Common myeloid progenitor, CD34-positive (primary cell): ENCODE results near the gene SFXN5.
"Not testable (repeated sequence)": the region's sequence is repeated elsewhere in the genome, so short reads cannot be mapped to it uniquely, and the experiment has no call there.

Experiments used
- CTCF ChIA-PET: fragments of 350-600 bp; sonication (Branson Sonifier 250); formaldehyde crosslinking; loops from one replicate; lab custom pipeline; 2021; ENCODE audit warnings: antibody characterized with exemption; lab: Charles Lee
- POLR2A ChIA-PET: fragments of 350-600 bp; sonication (Branson Sonifier 250); formaldehyde crosslinking; loops from one replicate; lab custom pipeline; 2021; ENCODE audit warnings: antibody characterized with exemption; lab: Charles Lee
- DNase-seq, 3 donors: peaks; one replicate each; pipeline versions ENCODE4 v3.0.0 to v3.0.0-alpha.2; 2013
- H3K27ac ChIP-seq, 2 experiments: 1 replicate in 1 of 2; 2 replicates in 1 of 2; pipeline ENCODE4 v1.7.0; 2013; ENCODE audit warnings: inconsistent platforms in 2 of 2, low read length in 2 of 2, mild to moderate bottlenecking in 2 of 2, low read depth in 1 of 2, moderate library complexity in 1 of 2; ENCODE audit not compliant: severe bottlenecking in 2 of 2, insufficient read depth in 1 of 2, poor library complexity in 1 of 2
- H3K27me3 ChIP-seq, 5 experiments: replicated peaks in 2 of 5; 1 replicate in 3 of 5; 2 replicates in 2 of 5; pipeline versions ENCODE4 v1.6.1 to v1.7.0; 2013; ENCODE audit warnings: low read length in 4 of 5, mild to moderate bottlenecking in 2 of 5, moderate library complexity in 2 of 5, inconsistent platforms in 1 of 5; ENCODE audit not compliant: insufficient read depth in 5 of 5, control insufficient read depth in 4 of 5
- H3K36me3 ChIP-seq, 4 experiments: 1 replicate in 2 of 4; 2 replicates in 2 of 4; pipeline versions ENCODE4 v1.6.1 to v1.7.0; 2013; ENCODE audit warnings: low read length in 3 of 4, control low read depth in 1 of 4, mild to moderate bottlenecking in 1 of 4; ENCODE audit not compliant: control insufficient read depth in 4 of 4, insufficient read depth in 4 of 4
- H3K4me1 ChIP-seq, 4 experiments: 1 replicate in 3 of 4; 2 replicates in 1 of 4; pipeline versions ENCODE4 v1.6.1 to v1.7.1; 2013; ENCODE audit warnings: low read length in 3 of 4, mild to moderate bottlenecking in 3 of 4, control low read depth in 1 of 4, inconsistent platforms in 1 of 4, moderate library complexity in 1 of 4; ENCODE audit not compliant: control insufficient read depth in 4 of 4, insufficient read depth in 4 of 4; ENCODE audit errors: control extremely low read depth in 1 of 4
- H3K4me3 ChIP-seq, 7 experiments: 1 replicate in 4 of 7; 2 replicates in 3 of 7; pipeline versions ENCODE4 v1.5.1 to v1.7.0; 2013; ENCODE audit warnings: mild to moderate bottlenecking in 7 of 7, low read length in 6 of 7, moderate library complexity in 6 of 7, inconsistent platforms in 2 of 7, low read depth in 2 of 7, control low read depth in 1 of 7; ENCODE audit not compliant: insufficient read depth in 4 of 7, control insufficient read depth in 1 of 7; ENCODE audit errors: extremely low read depth in 1 of 7
- H3K9me3 ChIP-seq, 5 experiments: 1 replicate in 4 of 5; 2 replicates in 1 of 5; pipeline versions ENCODE4 v1.6.1 to v1.7.1; 2013; ENCODE audit warnings: low read length in 4 of 5, mild to moderate bottlenecking in 2 of 5, inconsistent platforms in 1 of 5, low read depth in 1 of 5, moderate library complexity in 1 of 5; ENCODE audit not compliant: control insufficient read depth in 4 of 5, insufficient read depth in 2 of 5; ENCODE audit errors: control extremely low read depth in 1 of 5
- WGBS: methylation state at CpG from one replicate; pipeline ENCODE4 v1.1.5; 2013; ENCODE audit not compliant: insufficient coverage; 5-methylcytosine and 5-hydroxymethylcytosine counted together

The SFXN5 gene

GRCh38 chr2:73100956-73101355, 29.4 kb upstream of the SFXN5 start:
- H3K4me1 ChIP-seq = peaks cover 0 to 7% (median 3%) of the 10 kb centered on the region in 4 experiments
- no peak overlapping the region for H3K27ac ChIP-seq
- H3K9me3 ChIP-seq = no peaks in the 10 kb centered on the region
- POLR2A ChIA-PET = no interaction called here
- no peaks in the 10 kb centered on the region for H3K36me3 ChIP-seq
- H3K27me3 ChIP-seq = peaks cover 0 to 4% (median 0%) of the 10 kb centered on the region in 5 experiments
- CTCF ChIA-PET = interaction anchor here (0.6 to 1.6 kb wide), 3 partner anchors 9 to 208 kb away, joined by 3 to 6 read pairs (median 3); no protein-coding TSS in a partner anchor
- no peak for DNase-seq
- H3K4me3 ChIP-seq = no peak overlapping the region
- WGBS = 96% methylated on average over 4 of the region's 4 CpGs

GRCh38 chr2:73099486-73099885, 28.0 kb upstream of the SFXN5 start:
- no peaks in the 10 kb centered on the region for H3K36me3 ChIP-seq
- DNase-seq = no peak
- peaks cover 0 to 7% (median 3%) of the 10 kb centered on the region in 4 experiments for H3K4me1 ChIP-seq
- H3K27ac ChIP-seq = no peak overlapping the region
- H3K27me3 ChIP-seq = peaks cover 0 to 4% (median 0%) of the 10 kb centered on the region in 5 experiments
- no peaks in the 10 kb centered on the region for H3K9me3 ChIP-seq
- WGBS = 96% methylated on average over 3 of the region's 3 CpGs
- H3K4me3 ChIP-seq = no peak overlapping the region
- POLR2A ChIA-PET = no interaction called here
- CTCF ChIA-PET = interaction anchor here (1.2 to 1.6 kb wide), 2 partner anchors 10 to 11 kb away, joined by 3 to 6 read pairs; no protein-coding TSS in a partner anchor

GRCh38 chr2:73095910-73096309, 24.4 kb upstream of the SFXN5 start:
- Histone ChIP-seq H3K4me3 (no peak overlapping the region), H3K27me3 (peaks cover 0 to 4% (median 0%) of the 10 kb centered on the region in 5 experiments), H3K36me3 (no peaks in the 10 kb centered on the region), H3K4me1 (peaks cover 0 to 13% (median 10%) of the 10 kb centered on the region in 4 experiments), H3K27ac (no peak overlapping the region), H3K9me3 (no peaks in the 10 kb centered on the region)
- ChIA-PET CTCF (interaction anchor here (0.9 to 3.3 kb wide), 4 partner anchors 10 to 82 kb away, joined by 3 to 28 read pairs (median 4); no protein-coding TSS in a partner anchor), POLR2A (no interaction called here)
- no peak for DNase-seq
- WGBS = 100% methylated on average over 1 of the region's 3 CpGs

GRCh38 chr2:73093601-73094218, 22.2 kb upstream of the SFXN5 start:
- H3K27me3 ChIP-seq, H3K27ac ChIP-seq, H3K9me3 ChIP-seq, H3K36me3 ChIP-seq, H3K4me3 ChIP-seq, DNase-seq, POLR2A ChIA-PET: not testable (repeated sequence)
- CTCF ChIA-PET = interaction anchor here (1.6 to 3.0 kb wide), 2 partner anchors 63 to 84 kb away, joined by 6 to 11 read pairs; no protein-coding TSS in a partner anchor
- peaks cover 0 to 13% (median 10%) of the 10 kb centered on the region in 4 experiments for H3K4me1 ChIP-seq
- WGBS = 96% methylated on average over 15 of the region's 17 CpGs

- Histone ChIP-seq H3K9me3 (no peaks in the 10 kb centered on the region), H3K36me3 (peaks cover 0 to 2% (median 0%) of the 10 kb centered on the region in 4 experiments), H3K4me3 (no peak overlapping the region), H3K4me1 (peaks cover 0 to 13% (median 10%) of the 10 kb centered on the region in 4 experiments), H3K27ac (no peak overlapping the region), H3K27me3 (peaks cover 0 to under 1% (median 0%) of the 10 kb centered on the region in 5 experiments)
- CTCF ChIA-PET = interaction anchor here (0.8 to 3.0 kb wide), 2 partner anchors 19 to 64 kb away, joined by 3 to 11 read pairs; no protein-coding TSS in a partner anchor
- 71% methylated on average over 2 of the region's 7 CpGs for WGBS
- POLR2A ChIA-PET = interaction anchor here (0.5 kb wide), 1 partner anchor 96 kb away, joined by 3 read pairs; no protein-coding TSS in a partner anchor
- no peak for DNase-seq
Measured at GRCh38 chr2:73092146-73092783, 20.8 kb upstream of the SFXN5 start.

GRCh38 chr2:73091696-73092095, 20.2 kb upstream of the SFXN5 start:
- WGBS = 97% methylated on average over 10 of the region's 11 CpGs
- Histone ChIP-seq H3K27me3 (no peaks in the 10 kb centered on the region), H3K4me3 (no peak overlapping the region), H3K27ac (no peak overlapping the region), H3K9me3 (no peaks in the 10 kb centered on the region), H3K36me3 (peaks cover 0 to 2% (median 0%) of the 10 kb centered on the region in 4 experiments), H3K4me1 (peaks cover 0 to 13% (median 10%) of the 10 kb centered on the region in 4 experiments)
- DNase-seq = no peak
- ChIA-PET CTCF (interaction anchor here (1.0 to 3.0 kb wide), 2 partner anchors 65 to 86 kb away, joined by 3 to 11 read pairs; no protein-coding TSS in a partner anchor), POLR2A (no interaction called here)
